Skeletal muscle tissue (tissue), 4 donors: ENCODE data around the gene NPM1. TPM values are rescaled to one million over a fixed set of nuclear protein-coding genes. Genes with fewer than 3 reads are reported as not detected.
"Not testable (repeated sequence)": the region's sequence is repeated elsewhere in the genome, so short reads cannot be mapped to it uniquely, and the experiment has no call there.

ENCODE experiments used
- H3K27ac ChIP-seq: one replicate; pipeline ENCODE4 v1.7.0; 2013; ENCODE audit warnings: mild to moderate bottlenecking, low read depth, low read length, inconsistent platforms
- H3K27me3 ChIP-seq, 3 donors: one replicate each; pipeline ENCODE4 v1.7.0; 2013; ENCODE audit warnings: low read length in 3 of 3; ENCODE audit not compliant: control insufficient read depth in 3 of 3, insufficient read depth in 3 of 3
- H3K36me3 ChIP-seq, 3 donors: one replicate each; pipeline ENCODE4 v1.7.0; 2013; ENCODE audit warnings: low read length in 3 of 3; ENCODE audit not compliant: control insufficient read depth in 3 of 3, insufficient read depth in 3 of 3
- H3K4me1 ChIP-seq, 3 donors: one replicate each; pipeline ENCODE4 v1.7.0; 2013; ENCODE audit warnings: low read length in 3 of 3, mild to moderate bottlenecking in 3 of 3; ENCODE audit not compliant: control insufficient read depth in 3 of 3, insufficient read depth in 3 of 3
- H3K4me3 ChIP-seq, 3 donors: one replicate each; pipeline ENCODE4 v1.7.0; 2013; ENCODE audit warnings: low read length in 3 of 3
- H3K9ac ChIP-seq, 3 donors: one replicate each; pipeline ENCODE4 v1.7.0; 2013; ENCODE audit warnings: low read length in 3 of 3, mild to moderate bottlenecking in 3 of 3, moderate library complexity in 2 of 3, low read depth in 1 of 3
- H3K9me3 ChIP-seq, 3 donors: one replicate each; pipeline ENCODE4 v1.7.0; 2013; ENCODE audit warnings: low read length in 3 of 3; ENCODE audit not compliant: control insufficient read depth in 3 of 3
- total RNA-seq: library from RNA; depleted of rRNA; stranded (reverse); fragments of >200 nt; gene quantifications from one replicate; pipeline ENCODE4 v1.2.3, GENCODE V29; 2014
- donor health status: Osteomylitis.

The NPM1 gene
- total RNA-seq, 1 donor from 2014 or later = 713 TPM

GRCh38 chr5:171363249-171363648, 24.4 kb upstream of the NPM1 start:
- not testable (repeated sequence) for H3K27ac ChIP-seq, H3K27me3 ChIP-seq, H3K9me3 ChIP-seq, H3K36me3 ChIP-seq, H3K4me3 ChIP-seq, H3K4me1 ChIP-seq, H3K9ac ChIP-seq

- Histone ChIP-seq H3K4me3 (no peak overlapping the region), H3K9ac (no peak overlapping the region), H3K9me3 (no peaks in the 10 kb centered on the region), H3K36me3 (no peaks in the 10 kb centered on the region), H3K27ac (no peak overlapping the region), H3K4me1 (no peaks in the 10 kb centered on the region), H3K27me3 (peaks cover 0 to 4% (median 0%) of the 10 kb centered on the region in 3 donors)
Measured at GRCh38 chr5:171363846-171364245, 23.8 kb upstream of the NPM1 start.

GRCh38 chr5:171365351-171365750, 22.3 kb upstream of the NPM1 start:
- no peaks in the 10 kb centered on the region for H3K4me1 ChIP-seq
- H3K27me3 ChIP-seq = peaks cover 0 to 4% (median 0%) of the 10 kb centered on the region in 3 donors
- H3K27ac ChIP-seq = no peak overlapping the region
- H3K4me3 ChIP-seq = no peak overlapping the region
- H3K9me3 ChIP-seq = no peaks in the 10 kb centered on the region
- H3K36me3 ChIP-seq = no peaks in the 10 kb centered on the region
- H3K9ac ChIP-seq = no peak overlapping the region

DNA sequence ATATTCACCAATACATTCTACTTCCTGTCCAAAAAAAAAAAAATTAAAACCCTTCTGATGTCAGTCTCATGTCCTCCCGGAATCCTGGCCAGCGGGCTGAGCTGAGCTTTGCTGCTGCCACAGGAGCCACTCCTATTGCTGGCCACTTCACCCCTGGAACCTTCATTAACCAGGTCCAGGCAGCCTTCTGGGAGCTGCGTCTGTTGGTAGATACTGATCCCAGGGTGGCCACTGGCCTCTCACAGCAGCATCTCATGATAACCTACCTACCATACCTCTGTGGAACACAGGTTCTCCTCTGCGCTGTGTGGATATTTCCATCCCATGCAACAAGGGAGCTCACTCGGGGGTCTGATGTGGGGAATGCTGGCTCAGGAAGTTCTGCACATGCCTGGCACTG, 21.0 kb upstream of the NPM1 start:
- H3K4me3 ChIP-seq = no peak overlapping the region
- no peak overlapping the region for H3K9ac ChIP-seq
- H3K27me3 ChIP-seq = peaks cover 0 to 10% (median 5%) of the 10 kb centered on the region in 3 donors
- H3K27ac ChIP-seq = no peak overlapping the region
- H3K36me3 ChIP-seq = no peaks in the 10 kb centered on the region
- no peaks in the 10 kb centered on the region for H3K9me3 ChIP-seq
- H3K4me1 ChIP-seq = no peaks in the 10 kb centered on the region

DNA sequence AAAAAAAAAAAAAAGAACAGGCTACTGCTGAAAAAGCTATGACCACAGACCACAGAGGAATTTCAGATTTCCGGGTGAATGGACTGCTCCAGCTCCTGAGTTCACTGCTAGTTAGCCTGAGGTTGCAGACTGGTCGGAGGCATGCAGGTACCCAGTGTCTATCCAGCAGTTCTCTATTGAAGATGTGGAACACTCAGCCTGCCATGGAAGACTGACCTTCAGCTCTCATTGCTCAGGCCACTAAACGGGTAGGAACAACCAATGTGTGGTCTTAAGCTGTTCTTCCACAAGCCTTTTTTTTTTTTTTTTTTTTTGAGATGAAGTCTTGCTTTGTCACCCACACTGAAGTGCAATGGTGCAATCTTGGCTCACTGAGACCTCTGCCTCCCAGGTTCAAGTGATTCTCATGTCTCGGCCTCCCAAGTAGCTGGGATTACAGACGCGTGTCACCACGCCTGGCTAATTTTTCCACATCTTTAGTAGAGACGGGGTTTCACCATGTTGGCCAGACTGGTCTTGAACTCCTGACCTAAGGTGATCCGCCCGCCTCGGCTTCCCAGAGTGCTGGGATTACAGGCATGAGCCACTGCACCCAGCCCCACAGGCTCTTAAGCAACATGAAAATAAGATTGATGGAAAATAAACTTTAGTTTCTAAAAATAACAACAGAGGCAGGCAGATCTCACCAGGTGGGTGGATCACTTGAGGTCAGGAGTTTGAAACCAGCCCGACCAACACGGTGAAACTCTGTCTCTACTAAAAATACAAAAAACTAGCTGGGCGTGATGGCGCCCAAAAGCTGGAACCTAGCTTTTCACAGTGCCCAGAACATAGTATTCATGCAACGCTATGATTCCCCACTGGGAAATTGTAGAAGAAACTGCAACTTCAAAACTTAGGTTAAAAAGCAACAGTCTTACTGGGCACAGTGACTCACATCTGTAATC, 20.0 kb upstream of the NPM1 start:
- no peaks in the 10 kb centered on the region for H3K9me3 ChIP-seq
- H3K4me3 ChIP-seq = no peak overlapping the region
- H3K27me3 ChIP-seq = peaks cover 0 to 10% (median 5%) of the 10 kb centered on the region in 3 donors
- H3K27ac ChIP-seq = no peak overlapping the region
- no peaks in the 10 kb centered on the region for H3K36me3 ChIP-seq
- no peaks in the 10 kb centered on the region for H3K4me1 ChIP-seq
- no peak overlapping the region for H3K9ac ChIP-seq

GRCh38 chr5:171369056-171369455, 18.6 kb upstream of the NPM1 start:
- H3K9ac ChIP-seq = no peak overlapping the region
- no peak overlapping the region for H3K4me3 ChIP-seq
- H3K9me3 ChIP-seq = no peaks in the 10 kb centered on the region
- H3K27ac ChIP-seq = no peak overlapping the region
- peaks cover 0 to 10% (median 5%) of the 10 kb centered on the region in 3 donors for H3K27me3 ChIP-seq
- no peaks in the 10 kb centered on the region for H3K4me1 ChIP-seq
- H3K36me3 ChIP-seq = no peaks in the 10 kb centered on the region

DNA sequence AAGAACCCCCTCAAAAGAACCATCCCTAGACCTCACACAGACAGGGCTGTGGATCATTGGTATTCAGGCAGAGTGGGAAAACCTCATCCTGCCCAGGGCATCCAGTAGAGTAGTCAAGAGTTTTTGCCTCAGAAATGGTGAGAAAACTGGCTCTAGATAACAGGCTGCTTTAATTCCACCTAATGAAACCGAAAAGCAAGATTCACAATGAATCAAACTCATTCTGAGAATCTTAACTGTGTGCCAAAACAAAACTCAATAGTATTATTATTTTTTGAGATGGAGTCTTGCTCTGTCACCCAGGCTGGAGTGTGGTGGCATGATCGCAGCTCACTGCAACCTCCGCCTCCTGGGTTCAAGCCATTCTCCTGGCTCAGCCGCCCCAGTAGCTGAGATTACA, 17.8 kb upstream of the NPM1 start:
- Histone ChIP-seq H3K4me1 (no peaks in the 10 kb centered on the region), H3K9me3 (no peaks in the 10 kb centered on the region), H3K9ac (no peak overlapping the region), H3K36me3 (no peaks in the 10 kb centered on the region), H3K4me3 (no peak overlapping the region), H3K27me3 (peaks cover 0 to 10% (median 5%) of the 10 kb centered on the region in 3 donors), H3K27ac (no peak overlapping the region)

- H3K9ac ChIP-seq, H3K4me3 ChIP-seq, H3K36me3 ChIP-seq, H3K9me3 ChIP-seq, H3K27ac ChIP-seq, H3K4me1 ChIP-seq: not testable (repeated sequence)
- H3K27me3 ChIP-seq = peaks cover 0 to 10% (median 5%) of the 10 kb centered on the region in 3 donors
Measured at GRCh38 chr5:171370881-171371280, 16.8 kb upstream of the NPM1 start.

DNA sequence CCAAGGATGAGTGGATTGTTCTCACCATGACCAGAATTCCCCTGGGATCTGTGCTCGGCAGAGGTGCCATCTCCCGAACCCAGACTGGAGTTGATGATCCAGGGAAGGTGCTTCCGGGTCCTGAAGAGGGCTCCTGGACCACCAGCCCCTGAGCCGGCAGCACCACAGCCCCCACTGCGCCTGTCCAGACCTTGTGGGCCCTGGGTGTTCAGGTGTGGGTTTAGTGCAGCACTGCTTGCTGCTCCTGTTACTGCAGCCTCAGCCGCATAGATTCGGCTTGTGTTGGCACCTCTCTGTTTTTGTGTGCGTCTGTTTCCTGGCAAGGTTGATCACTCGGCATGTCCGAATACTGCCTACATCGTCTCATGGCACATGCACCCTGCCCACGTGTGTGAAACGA, 16.3 kb upstream of the NPM1 start:
- no peaks in the 10 kb centered on the region for H3K9me3 ChIP-seq
- H3K27ac ChIP-seq = no peak overlapping the region
- no peak overlapping the region for H3K9ac ChIP-seq
- H3K4me3 ChIP-seq = no peak overlapping the region
- peaks cover 0 to 7% (median 5%) of the 10 kb centered on the region in 3 donors for H3K27me3 ChIP-seq
- H3K4me1 ChIP-seq = no peaks in the 10 kb centered on the region
- no peaks in the 10 kb centered on the region for H3K36me3 ChIP-seq

GRCh38 chr5:171379961-171380360, 7.7 kb upstream of the NPM1 start:
- no peaks in the 10 kb centered on the region for H3K9me3 ChIP-seq
- no peaks in the 10 kb centered on the region for H3K36me3 ChIP-seq
- no peak overlapping the region for H3K4me3 ChIP-seq
- no peaks in the 10 kb centered on the region for H3K4me1 ChIP-seq
- no peak overlapping the region for H3K9ac ChIP-seq
- no peaks in the 10 kb centered on the region for H3K27me3 ChIP-seq
- no peak overlapping the region for H3K27ac ChIP-seq
